PC-9 (cell line): Measurements from ENCODE around the gene RCN1.

Experiments used
- CTCF ChIP-seq: fragments of 200-600 bp; sonication (generic); conservative IDR thresholded peaks from 2 replicates; pipeline ENCODE4 v1.6.1; 2017; ENCODE audit warnings: mixed run types, antibody characterized with exemption, mild to moderate bottlenecking, moderate library complexity
- EZH2 ChIP-seq: fragments of 200-600 bp; sonication (generic); IDR thresholded peaks from 2 replicates; pipeline ENCODE4 v1.8.0; 2017; ENCODE audit warnings: antibody characterized with exemption, low read depth

- TF ChIP-seq CTCF: no peak
- no peak for TF ChIP-seq EZH2
These were observed 40.6 kb upstream of the RCN1 start for GRCh38 chr11:32050264-32050663.
